GM21447 (cell line): ENCODE measurements around the gene TRPM6.

Source experiments
- ATAC-seq: cut with Tn5 transposase; IDR thresholded peaks from one replicate; pipeline ENCODE4 v1.9.1; 2021; ENCODE audit not compliant: unreplicated experiment

TRPM6 gene

DNA sequence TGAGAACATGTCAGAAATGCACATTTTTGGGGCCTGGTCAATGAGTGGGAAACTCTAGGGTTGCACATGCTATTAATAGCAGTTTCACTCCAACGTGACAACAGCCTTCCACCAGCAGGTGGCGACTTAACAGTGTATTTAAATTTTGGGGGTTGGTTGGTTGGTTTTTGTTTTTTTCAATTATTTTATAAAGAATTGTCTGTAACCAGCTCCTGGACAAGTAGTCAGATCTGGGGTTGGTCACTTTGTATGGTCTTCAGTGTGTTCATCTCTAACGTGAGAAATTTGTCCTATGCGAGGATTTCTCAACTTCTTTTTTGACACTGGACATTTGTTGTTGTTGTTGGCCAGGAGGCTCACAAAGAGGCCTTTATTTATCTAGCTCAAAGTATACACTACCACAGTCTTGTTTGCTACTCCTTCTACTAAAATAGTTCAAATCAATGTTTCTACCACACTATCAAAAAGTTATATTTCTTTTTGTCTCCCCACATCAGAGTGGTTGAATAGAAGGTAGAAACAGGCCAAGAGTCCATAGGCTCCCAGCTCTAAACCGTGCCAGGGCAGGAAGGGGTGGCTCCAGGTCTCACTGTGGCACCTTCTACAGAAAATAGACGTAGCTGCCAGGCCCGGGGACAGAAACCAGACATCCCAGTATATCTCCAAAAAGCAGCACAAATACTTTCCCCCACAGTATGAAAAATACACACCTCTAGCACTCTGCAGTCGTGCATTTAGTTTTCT, 110.4 kb downstream of the TRPM6 start:
- ATAC-seq = peak; percentile 58

GRCh38 chr9:74775396-74775795, 112.3 kb downstream of the TRPM6 start:
- no peak for ATAC-seq

DNA sequence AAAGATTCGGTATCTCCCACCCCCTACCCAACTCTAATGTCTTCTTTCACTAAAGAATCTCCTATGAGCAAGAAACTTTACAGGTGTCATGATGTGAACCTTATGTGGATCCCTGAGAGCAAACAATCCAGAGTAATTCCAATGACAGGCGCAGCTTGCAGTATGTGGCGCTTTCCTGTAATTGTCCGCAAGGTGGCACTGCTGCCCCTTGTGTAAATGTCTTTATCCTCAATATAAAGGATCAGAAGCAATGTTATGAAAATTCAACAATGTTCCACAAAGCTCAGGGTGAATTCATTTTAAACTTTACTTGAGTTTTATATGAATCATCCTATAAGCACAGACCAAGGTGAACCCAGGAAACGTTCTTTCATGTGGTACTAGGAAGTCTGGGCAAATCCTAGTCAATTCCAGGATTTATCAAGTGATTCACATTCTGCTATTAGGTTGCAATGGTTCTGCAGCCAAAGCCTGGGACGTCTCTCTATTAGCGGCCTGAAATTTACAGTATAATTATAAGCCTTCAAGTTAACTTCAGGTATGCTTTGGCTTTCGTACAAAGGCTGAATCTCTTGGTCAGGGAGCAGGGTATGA, 113.7 kb downstream of the TRPM6 start:
- peak; percentile 59 for ATAC-seq

GRCh38 chr9:74772121-74772520, 115.6 kb downstream of the TRPM6 start:
- ATAC-seq = peak; percentile 37

GRCh38 chr9:74771672-74772071, 116.0 kb downstream of the TRPM6 start:
- no peak for ATAC-seq

DNA sequence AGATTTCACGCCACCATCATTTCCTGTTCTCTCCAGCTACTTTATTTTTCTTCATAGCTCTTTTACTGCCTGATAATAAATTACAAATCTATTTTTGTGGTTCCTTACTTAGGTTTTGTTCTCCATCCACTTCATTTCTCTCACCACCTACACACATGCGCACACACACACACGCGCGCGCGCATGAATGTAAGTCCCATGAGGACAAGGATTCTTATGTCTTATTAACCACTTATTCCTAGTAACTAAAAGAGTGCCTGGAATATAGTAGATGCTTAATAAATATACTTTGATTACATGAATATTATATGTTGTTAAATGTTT, 116.5 kb downstream of the TRPM6 start:
- no peak for ATAC-seq

DNA sequence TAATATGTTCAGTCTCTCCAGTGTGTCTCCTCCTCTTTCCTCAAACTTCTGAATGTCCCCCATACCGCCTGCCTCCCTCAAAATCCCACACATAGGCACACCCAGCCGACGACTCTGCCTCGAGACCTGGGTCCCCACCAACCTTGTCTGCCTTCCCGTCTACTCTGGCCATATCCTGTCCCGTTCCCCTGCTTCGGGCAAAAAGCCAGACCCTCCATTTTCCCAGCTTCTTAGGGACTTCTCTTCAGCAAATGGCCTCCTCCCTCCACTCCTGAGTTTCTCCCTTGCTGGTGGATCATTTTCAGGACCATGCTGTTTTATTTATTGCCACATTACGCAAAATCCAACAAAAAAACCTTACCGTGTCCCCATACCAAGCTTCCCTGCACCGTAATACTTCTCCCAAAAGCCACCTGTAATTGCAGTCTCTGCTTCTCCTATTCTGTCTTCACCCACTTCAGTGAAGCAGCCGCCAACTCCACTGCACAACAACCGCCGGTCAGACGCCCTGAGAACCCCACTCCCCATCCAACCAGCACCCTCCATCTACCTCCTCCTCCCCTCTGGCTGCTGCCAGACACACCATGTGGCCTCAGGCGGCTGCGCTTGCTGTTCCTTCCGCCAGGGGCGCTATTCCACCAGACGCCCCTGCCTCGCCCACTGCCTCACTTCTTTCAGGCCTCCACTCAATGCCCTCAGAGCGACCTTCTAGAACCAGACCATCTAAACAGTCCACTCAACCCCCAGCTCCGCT, 117.0 kb downstream of the TRPM6 start:
- ATAC-seq = no peak

DNA sequence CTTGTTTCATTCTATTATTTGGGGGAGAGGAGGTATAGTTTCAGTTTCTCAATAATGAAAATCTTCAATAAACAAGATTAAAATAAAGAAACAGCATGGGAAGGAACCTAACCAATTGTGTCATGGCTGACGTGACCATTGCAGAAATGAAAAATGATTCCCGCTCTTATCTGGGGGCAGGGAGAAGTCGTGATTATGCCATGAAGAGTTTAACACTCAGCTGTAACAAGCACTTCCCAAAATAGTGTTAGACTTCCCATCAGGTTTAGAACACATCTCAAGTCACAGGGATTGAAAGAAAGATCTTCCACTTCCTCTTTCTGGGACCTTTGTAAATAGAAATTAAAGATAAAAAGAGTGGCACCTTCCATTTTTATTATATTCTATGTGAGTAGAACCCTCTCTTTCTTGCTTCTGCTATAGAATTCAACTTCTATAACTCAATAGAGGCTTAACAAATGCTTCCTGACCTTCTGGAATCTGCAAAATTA, 122.2 kb downstream of the TRPM6 start:
- ATAC-seq = no peak

GRCh38 chr9:74762950-74763349, 124.8 kb downstream of the TRPM6 start:
- ATAC-seq = no peak

GRCh38 chr9:74760031-74760700, 127.6 kb downstream of the TRPM6 start:
- ATAC-seq = no peak

DNA sequence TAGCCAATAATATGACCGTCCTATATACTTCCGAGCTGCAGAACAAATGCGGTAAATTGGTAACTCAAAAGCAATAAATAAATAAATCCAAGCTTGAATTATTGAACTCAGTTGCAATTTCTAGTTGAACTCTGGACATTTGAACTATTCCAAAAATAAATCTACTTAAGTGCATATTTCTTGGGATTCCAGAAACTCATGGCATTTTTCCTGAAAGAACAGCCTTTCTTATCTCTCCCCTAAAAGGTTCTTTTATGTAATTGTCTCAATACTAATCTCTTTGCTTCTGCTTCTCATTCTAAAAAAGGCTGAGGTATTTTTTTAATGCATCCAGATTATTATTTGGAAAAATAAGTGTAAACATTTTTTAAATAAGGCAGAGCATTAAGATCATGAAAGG, 131.7 kb downstream of the TRPM6 start:
- no peak for ATAC-seq

GRCh38 chr9:74755355-74755754, 132.4 kb downstream of the TRPM6 start:
- no peak for ATAC-seq

DNA sequence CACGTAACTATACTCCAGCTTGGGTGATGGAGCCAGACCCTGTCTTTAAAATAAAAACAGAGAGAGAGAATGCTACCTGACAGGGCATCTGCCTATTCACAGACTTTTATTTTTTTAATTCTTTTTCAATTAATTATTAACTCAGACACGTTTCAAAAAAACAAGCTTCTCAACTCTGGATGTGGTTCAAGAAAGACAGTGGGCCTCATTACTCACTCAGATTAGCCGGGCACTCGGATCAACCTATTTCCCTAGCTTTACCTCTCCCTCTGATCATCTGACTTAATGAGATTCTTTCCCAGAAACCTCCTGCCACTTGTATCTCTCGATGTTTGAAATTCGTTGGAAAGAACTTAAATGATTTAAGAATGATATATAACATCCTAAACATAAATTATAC, 134.1 kb downstream of the TRPM6 start:
- ATAC-seq = no peak

DNA sequence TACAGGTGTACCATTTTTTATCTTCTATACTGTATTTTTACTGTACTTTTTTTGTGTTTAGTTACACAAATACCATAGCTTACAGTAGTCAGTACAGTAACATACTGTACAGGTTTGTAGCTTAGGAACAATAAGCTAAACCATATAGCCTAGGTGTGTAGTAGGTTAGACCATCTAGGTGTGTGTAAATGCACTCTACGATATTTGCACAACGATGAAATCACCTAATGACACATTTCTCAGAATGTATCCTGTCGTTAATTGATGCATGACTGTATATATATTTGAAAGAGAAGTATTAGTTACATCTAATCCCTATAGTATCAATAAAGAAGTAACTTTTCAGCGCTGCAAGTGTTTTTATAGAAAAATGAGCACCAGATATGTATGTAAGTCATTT, 138.8 kb downstream of the TRPM6 start:
- no peak for ATAC-seq

DNA sequence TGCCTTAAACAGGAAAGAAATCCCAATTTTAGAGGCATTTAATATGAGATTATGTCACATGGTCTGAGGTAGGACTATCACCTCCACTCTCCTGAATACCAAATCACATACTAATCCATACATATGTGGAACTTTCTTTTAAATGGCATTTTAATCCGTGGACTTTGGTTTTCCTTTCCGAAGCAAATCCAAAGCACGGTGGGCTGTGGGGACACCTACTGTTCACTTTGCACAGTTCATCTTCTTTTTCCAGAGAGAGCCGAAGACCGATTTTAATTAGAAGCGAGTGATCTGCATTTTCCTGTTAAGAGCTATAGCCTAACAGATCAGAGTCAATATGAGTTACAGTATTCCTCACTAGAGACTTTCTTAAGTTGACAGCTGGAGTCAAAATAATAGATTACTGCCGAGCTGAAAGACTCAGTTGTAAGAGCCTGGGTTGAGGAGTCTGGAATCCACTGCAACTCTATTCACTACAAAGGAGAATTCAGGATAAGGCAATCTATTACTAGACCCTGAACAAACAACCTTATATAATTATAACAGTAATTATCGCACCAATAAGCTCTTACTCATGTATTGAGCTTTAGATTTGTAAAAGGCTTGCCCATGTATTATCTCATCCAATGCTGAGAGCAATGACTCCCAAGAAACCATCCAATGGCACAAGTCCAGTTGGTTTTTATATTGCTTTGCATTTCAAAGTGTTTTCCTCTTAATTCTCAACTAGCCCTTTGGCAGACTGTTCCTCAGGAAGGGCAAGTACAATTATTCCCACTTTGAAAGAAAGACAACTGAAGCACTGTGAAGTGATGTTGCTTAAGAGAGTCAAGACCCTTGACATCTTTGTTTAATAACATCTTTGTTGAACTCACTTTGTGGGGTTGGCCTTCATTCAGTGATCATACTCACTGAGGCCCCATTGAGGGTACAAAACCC, 144.7 kb downstream of the TRPM6 start:
- no peak for ATAC-seq

GRCh38 chr9:74742191-74742790, 145.4 kb downstream of the TRPM6 start:
- ATAC-seq = no peak

DNA sequence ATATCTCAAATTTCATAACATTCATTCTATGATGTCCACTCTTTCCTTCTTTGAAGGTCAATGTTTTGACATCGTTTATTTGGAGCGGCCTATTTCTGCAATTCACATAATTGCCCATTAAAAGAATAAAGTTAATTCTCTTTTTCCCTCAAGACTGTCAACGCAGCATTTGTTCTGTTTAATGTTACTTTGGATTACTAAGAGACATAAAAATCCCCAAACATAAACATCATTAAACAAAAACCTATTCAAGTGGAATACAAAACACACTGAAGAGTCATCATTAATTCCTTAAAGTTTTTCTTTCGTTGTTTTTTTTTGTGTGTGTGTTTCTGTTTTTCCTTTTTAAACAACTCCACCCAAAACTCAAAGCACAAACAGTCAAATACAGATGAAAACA, 151.1 kb downstream of the TRPM6 start:
- no peak for ATAC-seq

DNA sequence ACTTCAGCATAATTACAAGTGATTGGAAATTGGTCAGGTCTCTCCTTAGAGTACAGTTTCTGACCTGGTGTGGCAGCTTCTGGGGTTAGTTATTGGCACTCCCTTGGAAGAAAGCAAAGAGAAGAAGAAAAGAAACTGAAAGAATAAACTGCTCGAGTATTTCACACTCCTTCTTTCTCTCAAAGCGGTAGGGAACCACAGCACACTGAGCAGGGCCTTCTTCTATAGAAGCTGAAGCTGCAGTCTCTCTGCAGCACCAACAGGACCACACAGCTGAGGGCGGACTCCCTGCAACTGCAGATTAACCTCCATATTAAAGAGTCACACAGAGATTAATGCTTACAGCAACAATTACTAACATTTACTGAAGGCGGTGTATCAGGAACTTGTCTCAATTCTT, 152.0 kb downstream of the TRPM6 start:
- no peak for ATAC-seq

DNA sequence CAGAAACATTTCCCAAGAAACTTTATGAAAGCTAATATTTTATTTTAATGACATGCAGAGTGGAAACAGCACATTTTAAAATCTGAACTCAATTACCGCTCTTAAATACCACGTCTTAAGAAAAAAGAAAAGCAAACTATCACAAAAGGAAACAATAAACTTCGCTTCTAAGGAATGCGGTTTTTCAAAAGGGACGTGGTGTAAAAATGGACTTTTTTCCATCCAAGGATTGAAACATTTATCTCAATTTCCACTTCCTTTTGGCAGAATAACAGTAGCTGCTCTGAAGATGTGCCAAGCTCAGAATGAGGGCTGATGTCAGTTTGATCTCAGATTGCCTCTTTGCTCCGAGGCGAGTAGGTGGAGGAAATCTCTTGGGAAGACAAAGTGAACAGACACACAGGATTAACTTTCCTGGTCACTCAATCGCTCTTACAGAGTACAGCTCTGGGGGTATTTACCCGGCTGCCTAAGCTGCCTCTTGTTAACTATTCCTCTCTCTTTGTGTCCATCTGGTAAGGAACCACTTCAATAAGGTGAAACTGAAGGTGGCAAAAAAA, 158.5 kb downstream of the TRPM6 start:
- ATAC-seq = no peak

DNA sequence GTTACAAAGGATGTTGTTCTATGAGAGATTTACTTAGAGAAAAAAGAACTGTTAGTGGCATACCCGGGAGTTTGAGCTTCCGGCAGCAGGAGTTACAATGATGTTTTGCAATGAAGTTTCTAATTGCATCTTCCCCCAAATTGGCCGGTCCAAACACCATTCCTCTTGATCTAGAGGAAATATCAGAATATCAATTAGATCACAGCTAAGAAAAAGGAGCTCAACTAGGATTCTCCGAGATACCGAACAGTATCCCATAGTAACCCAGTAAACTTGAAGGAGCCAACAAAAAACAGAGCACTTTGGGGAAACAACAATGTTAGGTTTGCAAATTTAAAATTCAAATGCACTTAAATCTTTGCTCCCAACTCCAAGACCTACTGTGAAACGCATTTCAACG, 159.5 kb downstream of the TRPM6 start:
- ATAC-seq = no peak
